Neutrophil (primary cell): ENCODE data around the gene LINC01488.

Source experiments
- H3K27ac ChIP-seq: fragments of 200-600 bp; sonication (generic); 2 replicates; pipeline ENCODE4 v1.5.1; 2016; ENCODE audit warnings: mild to moderate bottlenecking, moderate library complexity
- H3K27me3 ChIP-seq: fragments of 200-600 bp; sonication (generic); 2 replicates; pipeline ENCODE4 v1.6.0; 2016; ENCODE audit warnings: mild to moderate bottlenecking
- H3K36me3 ChIP-seq: fragments of 200-600 bp; sonication (generic); 2 replicates; pipeline ENCODE4 v1.5.1; 2017
- H3K4me1 ChIP-seq, 2 experiments: fragments of 200-600 bp in 1 of 2; sonication (generic) in 1 of 2; 1 replicate in 1 of 2; 2 replicates in 1 of 2; pipeline versions ENCODE4 v1.5.1 to v1.6.1; 2013 to 2016; ENCODE audit warnings: low read depth in 1 of 2, low read length in 1 of 2, mild to moderate bottlenecking in 1 of 2, moderate library complexity in 1 of 2; ENCODE audit not compliant: control insufficient read depth in 1 of 2, insufficient read depth in 1 of 2
- H3K4me3 ChIP-seq, 2 experiments: fragments of 200-600 bp in 1 of 2; sonication (generic) in 1 of 2; 1 replicate in 1 of 2; 2 replicates in 1 of 2; pipeline ENCODE4 v1.5.1; 2013 to 2016; ENCODE audit warnings: low read depth in 1 of 2, low read length in 1 of 2, mild to moderate bottlenecking in 1 of 2, moderate library complexity in 1 of 2
- H3K9me3 ChIP-seq: fragments of 200-600 bp; sonication (generic); 2 replicates; pipeline ENCODE4 v1.5.1; 2016
- TF ChIP-seq, protein P1 (sequence below): fragments of 200-600 bp; sonication (generic); IDR thresholded peaks from 2 replicates; pipeline ENCODE4 v1.5.1; 2016; ENCODE audit warnings: antibody characterized with exemption

The LINC01488 gene

DNA sequence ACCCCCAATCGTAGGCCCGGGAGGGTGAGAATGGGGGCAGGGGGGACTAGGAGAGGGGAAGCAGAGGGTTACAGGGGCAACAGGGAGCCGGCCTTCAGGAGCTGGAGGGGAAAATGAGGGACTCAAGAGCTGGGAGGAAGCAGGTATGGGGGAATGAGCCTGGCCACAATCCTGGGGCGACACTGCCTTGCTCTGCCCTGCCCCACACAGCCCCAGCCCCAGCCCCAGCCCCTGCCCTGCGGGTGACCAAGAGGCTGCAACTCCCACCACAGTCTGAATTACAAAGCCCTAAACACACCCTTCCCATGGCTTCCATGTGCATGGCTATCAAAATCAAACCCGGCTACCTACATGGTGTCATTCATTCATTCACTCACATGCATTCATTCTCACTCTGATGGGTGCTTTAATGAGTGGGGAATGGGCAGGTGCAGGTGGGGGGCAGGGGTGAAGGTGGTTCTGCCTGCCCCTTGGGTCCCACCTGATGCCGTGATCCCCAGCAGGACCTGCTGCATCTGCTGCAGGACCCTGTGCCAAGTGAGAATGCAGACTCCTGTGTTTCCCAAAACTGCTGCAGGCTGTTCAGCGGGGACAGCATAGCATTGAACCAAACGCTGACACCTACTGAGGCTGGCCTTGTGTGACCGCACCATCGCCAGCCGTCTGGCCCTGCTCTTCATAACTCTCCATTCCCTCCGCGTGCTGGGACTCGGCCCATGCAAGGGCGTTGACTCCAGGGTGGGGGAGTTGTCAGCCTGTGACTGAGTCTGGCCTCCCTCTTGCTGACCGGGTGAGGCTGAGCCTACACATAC, 9.5 kb upstream of the LINC01488 start:
- TF ChIP-seq, protein P1, sequence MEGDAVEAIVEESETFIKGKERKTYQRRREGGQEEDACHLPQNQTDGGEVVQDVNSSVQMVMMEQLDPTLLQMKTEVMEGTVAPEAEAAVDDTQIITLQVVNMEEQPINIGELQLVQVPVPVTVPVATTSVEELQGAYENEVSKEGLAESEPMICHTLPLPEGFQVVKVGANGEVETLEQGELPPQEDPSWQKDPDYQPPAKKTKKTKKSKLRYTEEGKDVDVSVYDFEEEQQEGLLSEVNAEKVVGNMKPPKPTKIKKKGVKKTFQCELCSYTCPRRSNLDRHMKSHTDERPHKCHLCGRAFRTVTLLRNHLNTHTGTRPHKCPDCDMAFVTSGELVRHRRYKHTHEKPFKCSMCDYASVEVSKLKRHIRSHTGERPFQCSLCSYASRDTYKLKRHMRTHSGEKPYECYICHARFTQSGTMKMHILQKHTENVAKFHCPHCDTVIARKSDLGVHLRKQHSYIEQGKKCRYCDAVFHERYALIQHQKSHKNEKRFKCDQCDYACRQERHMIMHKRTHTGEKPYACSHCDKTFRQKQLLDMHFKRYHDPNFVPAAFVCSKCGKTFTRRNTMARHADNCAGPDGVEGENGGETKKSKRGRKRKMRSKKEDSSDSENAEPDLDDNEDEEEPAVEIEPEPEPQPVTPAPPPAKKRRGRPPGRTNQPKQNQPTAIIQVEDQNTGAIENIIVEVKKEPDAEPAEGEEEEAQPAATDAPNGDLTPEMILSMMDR: no peak
- no peak overlapping the region for H3K27ac ChIP-seq
- H3K4me1 ChIP-seq: no peaks in the 10 kb centered on the region
- peaks cover 25% of the 10 kb centered on the region for H3K27me3 ChIP-seq
- H3K9me3 ChIP-seq: no peaks in the 10 kb centered on the region
- no peak overlapping the region for H3K4me3 ChIP-seq
- H3K36me3 ChIP-seq: no peaks in the 10 kb centered on the region

DNA sequence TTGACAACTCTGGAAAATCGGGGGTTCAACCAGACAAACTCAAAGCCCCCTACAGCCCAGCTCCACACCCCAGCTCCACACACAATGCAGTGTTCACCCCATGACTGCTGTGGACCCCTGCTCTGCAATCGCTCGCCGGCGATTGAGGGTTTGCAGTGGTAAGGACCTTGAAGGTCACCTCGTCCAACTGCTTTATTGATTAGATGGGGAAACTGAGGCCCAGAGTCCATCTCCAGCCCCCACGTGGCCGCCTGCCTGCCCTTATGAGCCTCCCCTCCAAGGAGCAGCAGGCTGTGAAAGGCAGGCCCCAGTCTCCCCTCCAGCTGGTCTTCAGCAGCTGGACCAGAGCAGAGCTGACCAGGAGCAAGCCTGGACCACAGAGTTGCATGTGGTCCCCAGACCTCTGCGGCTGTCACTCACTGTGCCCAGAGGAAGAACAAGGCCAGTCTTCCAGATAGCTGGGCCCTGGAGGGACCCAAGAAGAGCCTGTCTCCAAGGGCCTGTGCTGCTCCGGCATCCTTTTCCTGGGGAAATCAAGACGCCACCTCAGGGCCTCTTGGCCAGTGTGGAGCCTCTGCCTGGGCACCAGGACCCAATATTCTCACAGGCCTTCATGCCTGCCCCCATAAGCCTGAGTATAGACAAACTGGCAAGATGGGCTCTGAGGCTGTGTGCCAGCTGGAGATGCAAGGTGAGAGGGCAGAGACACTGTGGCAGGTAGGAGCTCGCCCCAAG, 8.8 kb upstream of the LINC01488 start:
- H3K4me3 ChIP-seq: no peak overlapping the region
- no peaks in the 10 kb centered on the region for H3K9me3 ChIP-seq
- H3K36me3 ChIP-seq: no peaks in the 10 kb centered on the region
- H3K27me3 ChIP-seq: peaks cover 25% of the 10 kb centered on the region
- H3K4me1 ChIP-seq: no peaks in the 10 kb centered on the region
- TF ChIP-seq, protein P1: no peak
- no peak overlapping the region for H3K27ac ChIP-seq

GRCh38 chr11:69473276-69473845, 8.1 kb upstream of the LINC01488 start:
- H3K36me3 ChIP-seq: no peaks in the 10 kb centered on the region
- H3K27ac ChIP-seq: no peak overlapping the region
- TF ChIP-seq, protein P1: no peak
- H3K9me3 ChIP-seq: no peaks in the 10 kb centered on the region
- no peaks in the 10 kb centered on the region for H3K4me1 ChIP-seq
- peaks cover 25% of the 10 kb centered on the region for H3K27me3 ChIP-seq
- H3K4me3 ChIP-seq: no peak overlapping the region

DNA sequence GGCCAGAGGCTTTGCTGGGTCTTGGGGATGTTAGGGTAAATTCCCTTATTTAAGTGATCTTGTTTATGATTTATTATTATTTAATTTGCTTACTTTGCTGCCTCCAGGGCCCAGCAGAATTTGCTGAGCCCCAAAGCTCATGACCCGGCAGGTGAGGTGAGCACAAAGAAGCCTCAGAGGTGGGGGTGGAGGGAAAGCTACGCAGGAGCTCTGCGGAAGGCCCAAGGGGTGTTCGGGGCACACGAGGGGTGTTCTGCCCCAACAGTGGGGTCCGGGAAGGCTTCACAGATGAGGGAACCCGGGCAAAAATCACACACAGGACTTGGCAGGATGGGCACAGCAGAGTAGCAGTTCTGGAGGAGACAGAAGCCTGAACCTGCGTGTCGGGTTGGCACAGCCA, 6.7 kb upstream of the LINC01488 start:
- peaks cover 25% of the 10 kb centered on the region for H3K27me3 ChIP-seq
- H3K4me3 ChIP-seq: no peak overlapping the region
- no peaks in the 10 kb centered on the region for H3K4me1 ChIP-seq
- H3K9me3 ChIP-seq: no peaks in the 10 kb centered on the region
- H3K36me3 ChIP-seq: no peaks in the 10 kb centered on the region
- TF ChIP-seq, protein P1: no peak
- H3K27ac ChIP-seq: no peak overlapping the region

DNA sequence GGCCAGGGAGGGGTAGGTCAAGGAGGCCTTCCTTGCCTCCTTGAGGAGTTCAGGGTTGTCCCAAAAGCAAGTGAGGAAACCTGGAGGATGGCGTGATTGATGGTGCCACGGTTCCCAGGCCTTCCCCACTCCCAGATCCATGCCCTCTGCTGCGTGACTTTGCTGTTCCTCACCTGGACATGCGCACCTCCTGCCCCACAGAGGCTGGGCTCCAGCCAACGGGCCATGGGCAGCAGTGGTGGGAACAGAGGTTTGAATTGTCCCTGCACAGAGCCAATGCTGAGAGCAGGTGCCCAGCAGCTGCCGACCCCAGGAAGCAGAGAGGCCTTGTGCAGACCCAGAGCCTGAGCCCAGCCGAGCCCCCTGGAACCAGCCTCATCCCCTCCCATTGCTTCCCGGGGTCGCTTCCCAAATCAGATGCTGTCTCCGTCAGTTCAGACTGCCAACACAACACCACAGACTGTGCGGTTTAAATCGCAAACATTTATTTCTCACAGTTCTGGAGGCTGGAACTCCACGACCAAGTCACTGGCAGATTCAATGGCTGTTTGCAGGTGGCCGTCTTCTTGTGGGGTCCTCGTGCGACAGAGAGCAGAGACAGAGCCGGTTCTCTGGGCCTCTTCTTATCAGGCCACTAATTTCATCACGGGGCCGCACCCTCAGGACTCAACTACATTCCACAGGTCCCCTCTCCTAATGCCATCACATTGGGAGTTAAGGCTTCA, 6.2 kb upstream of the LINC01488 start:
- no peaks in the 10 kb centered on the region for H3K36me3 ChIP-seq
- H3K9me3 ChIP-seq: no peaks in the 10 kb centered on the region
- peaks cover 22% of the 10 kb centered on the region for H3K27me3 ChIP-seq
- H3K27ac ChIP-seq: no peak overlapping the region
- TF ChIP-seq, protein P1: no peak
- H3K4me3 ChIP-seq: no peak overlapping the region
- no peaks in the 10 kb centered on the region for H3K4me1 ChIP-seq
